A673 (cell line): Measurements from ENCODE around the gene TMEM108.

Source experiments
- CTCF ChIP-seq: fragments of 300-800, 200-600 bp; sonication (generic); conservative IDR thresholded peaks from 2 replicates; pipeline ENCODE4 v1.5.1; 2017; ENCODE audit warnings: low read depth, mild to moderate bottlenecking, antibody characterized with exemption, low read length, moderate library complexity, mixed read lengths
- EZH2 ChIP-seq: fragments of 200-600 bp; sonication (generic); IDR thresholded peaks from 2 replicates; pipeline ENCODE4 v1.6.1; 2017; ENCODE audit warnings: borderline replicate concordance, low read depth, mild to moderate bottlenecking, mixed read lengths, antibody characterized with exemption, low read length; ENCODE audit not compliant: poor library complexity, severe bottlenecking

- TF ChIP-seq CTCF (no peak), EZH2 (no peak)
Measured at GRCh38 chr3:133117342-133117741, 79.2 kb downstream of the TMEM108 start.
